ENCODE results near the gene MYO1D. TPM values are rescaled to one million over a fixed set of nuclear protein-coding genes. Genes with fewer than 3 reads are reported as not detected.

Gene MYO1D
- total RNA-seq, 1 donor from 2014 or later = 12.1 TPM

- Mint-ChIP-seq H3K4me3 (peak overlapping the region; percentile 79), H3K9me3 (no peaks in the 10 kb centered on the region), H3K27ac (peak overlapping the region; percentile 65), H3K36me3 (ENCODE audit: low read depth) (peaks cover 30% of the 10 kb centered on the region), H3K27me3 (ENCODE audit: insufficient read depth) (peaks cover 3% of the 10 kb centered on the region), H3K4me1 (ENCODE audit: low read depth) (peaks cover 20% of the 10 kb centered on the region)
- DNase-seq (ENCODE audit: low spot score) = no peak
- intact Hi-C loops (cut with micrococcal nuclease) = loop anchor here (2.0 to 10.0 kb wide), 2 partner anchors 21 to 389 kb away; partner anchors contain the start of gene MYO1D
Measured at GRCh38 chr17:32485261-32486110, 391.4 kb downstream of the MYO1D start.

- peaks cover 3% of the 10 kb centered on the region for H3K27me3 Mint-ChIP-seq (ENCODE audit: insufficient read depth)
- peaks cover 33% of the 10 kb centered on the region for H3K36me3 Mint-ChIP-seq (ENCODE audit: low read depth)
- intact Hi-C loops (cut with micrococcal nuclease) = loop anchor here (10.0 kb wide), 1 partner anchor 390 kb away; the partner anchor contains the start of gene MYO1D
- H3K9me3 Mint-ChIP-seq = no peaks in the 10 kb centered on the region
- no peak for DNase-seq (ENCODE audit: low spot score)
- no peak overlapping the region for H3K4me3 Mint-ChIP-seq
- H3K4me1 Mint-ChIP-seq (ENCODE audit: low read depth) = peaks cover 18% of the 10 kb centered on the region
- H3K27ac Mint-ChIP-seq = peak overlapping the region; percentile 40
Measured at GRCh38 chr17:32484628-32485027, 392.3 kb downstream of the MYO1D start.

GRCh38 chr17:32484041-32484461 is 392.9 kb downstream of the MYO1D start:
- intact Hi-C loops (cut with micrococcal nuclease) = loop anchor here (10.0 kb wide), 1 partner anchor 391 kb away; the partner anchor contains the start of gene MYO1D
- Mint-ChIP-seq H3K27me3 (ENCODE audit: insufficient read depth) (peaks cover 3% of the 10 kb centered on the region), H3K36me3 (ENCODE audit: low read depth) (peaks cover 33% of the 10 kb centered on the region), H3K9me3 (no peaks in the 10 kb centered on the region), H3K27ac (peak overlapping the region; percentile 73), H3K4me1 (ENCODE audit: low read depth) (peaks cover 15% of the 10 kb centered on the region), H3K4me3 (peak overlapping the region; percentile 43)
- no peak for DNase-seq (ENCODE audit: low spot score)

- Mint-ChIP-seq H3K27me3 (ENCODE audit: insufficient read depth) (peaks cover 3% of the 10 kb centered on the region), H3K4me1 (ENCODE audit: low read depth) (peaks cover 12% of the 10 kb centered on the region), H3K27ac (peak overlapping the region; percentile 40), H3K4me3 (no peak overlapping the region), H3K9me3 (no peaks in the 10 kb centered on the region), H3K36me3 (ENCODE audit: low read depth) (peaks cover 37% of the 10 kb centered on the region)
- no peak for DNase-seq (ENCODE audit: low spot score)
- intact Hi-C loops (cut with micrococcal nuclease) = loop anchor here (1.0 to 10.0 kb wide), 3 partner anchors 126 to 391 kb away; partner anchors contain the start of gene MYO1D
Measured at GRCh38 chr17:32483451-32484019, 393.4 kb downstream of the MYO1D start.

- Mint-ChIP-seq H3K36me3 (ENCODE audit: low read depth) (peaks cover 39% of the 10 kb centered on the region), H3K4me1 (ENCODE audit: low read depth) (peaks cover 4% of the 10 kb centered on the region), H3K4me3 (no peak overlapping the region), H3K27me3 (ENCODE audit: insufficient read depth) (no peaks in the 10 kb centered on the region), H3K27ac (no peak overlapping the region), H3K9me3 (no peaks in the 10 kb centered on the region)
- intact Hi-C loops (cut with micrococcal nuclease) = loop anchor here (1.0 to 10.0 kb wide), 3 partner anchors 127 to 392 kb away; partner anchors contain the start of gene MYO1D
- DNase-seq (ENCODE audit: low spot score) = no peak
Measured at GRCh38 chr17:32482568-32483320, 394.2 kb downstream of the MYO1D start.

- DNase-seq (ENCODE audit: low spot score) = no peak
- H3K4me1 Mint-ChIP-seq (ENCODE audit: low read depth) = no peaks in the 10 kb centered on the region
- no peaks in the 10 kb centered on the region for H3K27me3 Mint-ChIP-seq (ENCODE audit: insufficient read depth)
- no peaks in the 10 kb centered on the region for H3K9me3 Mint-ChIP-seq
- H3K4me3 Mint-ChIP-seq = no peak overlapping the region
- peaks cover 50% of the 10 kb centered on the region for H3K36me3 Mint-ChIP-seq (ENCODE audit: low read depth)
- intact Hi-C loops (cut with micrococcal nuclease) = loop anchor here (10.0 kb wide), 1 partner anchor 394 kb away; the partner anchor contains the start of gene MYO1D
- H3K27ac Mint-ChIP-seq = no peak overlapping the region
Measured at GRCh38 chr17:32481193-32481592, 395.7 kb downstream of the MYO1D start.

- Mint-ChIP-seq H3K27me3 (ENCODE audit: insufficient read depth) (no peaks in the 10 kb centered on the region), H3K36me3 (ENCODE audit: low read depth) (peaks cover 64% of the 10 kb centered on the region), H3K27ac (peak overlapping the region; percentile 9), H3K9me3 (no peaks in the 10 kb centered on the region), H3K4me1 (ENCODE audit: low read depth) (no peaks in the 10 kb centered on the region), H3K4me3 (no peak overlapping the region)
- intact Hi-C loops (cut with micrococcal nuclease) = no loop called here
- no peak for DNase-seq (ENCODE audit: low spot score)
Measured at GRCh38 chr17:32479074-32479617, 397.8 kb downstream of the MYO1D start.

- Mint-ChIP-seq H3K27me3 (ENCODE audit: insufficient read depth) (no peaks in the 10 kb centered on the region), H3K27ac (no peak overlapping the region)
Measured at GRCh38 chr17:32477220-32477619, 399.7 kb downstream of the MYO1D start.

GRCh38 chr17:32475258-32475657 is 401.7 kb downstream of the MYO1D start:
- intact Hi-C loops (cut with micrococcal nuclease) = no loop called here
- no peak for DNase-seq (ENCODE audit: low spot score)
- H3K27me3 Mint-ChIP-seq (ENCODE audit: insufficient read depth) = no peaks in the 10 kb centered on the region
- H3K4me1 Mint-ChIP-seq (ENCODE audit: low read depth) = no peaks in the 10 kb centered on the region
- H3K4me3 Mint-ChIP-seq = no peak overlapping the region
- no peaks in the 10 kb centered on the region for H3K9me3 Mint-ChIP-seq
- no peak overlapping the region for H3K27ac Mint-ChIP-seq
- peaks cover 75% of the 10 kb centered on the region for H3K36me3 Mint-ChIP-seq (ENCODE audit: low read depth)

More at GRCh38 chr17:32477220-32477619, 399.7 kb downstream of the MYO1D start:
- intact Hi-C loops (cut with micrococcal nuclease) = no loop called here
- DNase-seq (ENCODE audit: low spot score) = no peak
- H3K36me3 Mint-ChIP-seq (ENCODE audit: low read depth) = peaks cover 71% of the 10 kb centered on the region
- H3K4me1 Mint-ChIP-seq (ENCODE audit: low read depth) = no peaks in the 10 kb centered on the region
- no peak overlapping the region for H3K4me3 Mint-ChIP-seq
- no peaks in the 10 kb centered on the region for H3K9me3 Mint-ChIP-seq

GRCh38 chr17:32471652-32472051 is 405.3 kb downstream of the MYO1D start:
- Mint-ChIP-seq H3K36me3 (ENCODE audit: low read depth) (peaks cover 70% of the 10 kb centered on the region), H3K27me3 (ENCODE audit: insufficient read depth) (no peaks in the 10 kb centered on the region), H3K9me3 (no peaks in the 10 kb centered on the region), H3K4me3 (no peak overlapping the region), H3K4me1 (ENCODE audit: low read depth) (no peaks in the 10 kb centered on the region), H3K27ac (no peak overlapping the region)
- intact Hi-C loops (cut with micrococcal nuclease) = no loop called here
- no peak for DNase-seq (ENCODE audit: low spot score)

GRCh38 chr17:32470405-32471167 is 406.3 kb downstream of the MYO1D start:
- H3K4me3 Mint-ChIP-seq = no peak overlapping the region
- peaks cover 72% of the 10 kb centered on the region for H3K36me3 Mint-ChIP-seq (ENCODE audit: low read depth)
- no peaks in the 10 kb centered on the region for H3K9me3 Mint-ChIP-seq
- H3K27ac Mint-ChIP-seq = no peak overlapping the region
- no peaks in the 10 kb centered on the region for H3K27me3 Mint-ChIP-seq (ENCODE audit: insufficient read depth)
- DNase-seq (ENCODE audit: low spot score) = no peak
- intact Hi-C loops (cut with micrococcal nuclease) = no loop called here
- H3K4me1 Mint-ChIP-seq (ENCODE audit: low read depth) = no peaks in the 10 kb centered on the region

GRCh38 chr17:32467949-32468348 is 409.0 kb downstream of the MYO1D start:
- Mint-ChIP-seq H3K27ac (no peak overlapping the region), H3K9me3 (no peaks in the 10 kb centered on the region), H3K36me3 (ENCODE audit: low read depth) (peaks cover 56% of the 10 kb centered on the region), H3K4me1 (ENCODE audit: low read depth) (no peaks in the 10 kb centered on the region), H3K4me3 (no peak overlapping the region), H3K27me3 (ENCODE audit: insufficient read depth) (no peaks in the 10 kb centered on the region)
- no peak for DNase-seq (ENCODE audit: low spot score)
- intact Hi-C loops (cut with micrococcal nuclease) = no loop called here

All from activated T-helper 1 cell treated with anti-CD3 and anti-CD28 coated beads, Interleukin-12 subunit alpha, Interleukin-12 subunit beta, Interleukin-2, Interleukin-4 antibody, amounts not matched to agents 30 ng/mL and 10 ng/mL and 1 ng/mL, durations not matched to agents 14 hours and 24 hours and 36 hours (primary cell).